H1 (cell line): ENCODE data around the gene ERFE. TPM values are rescaled to one million over a fixed set of nuclear protein-coding genes. Genes with fewer than 3 reads are reported as not detected.

Experiments used
- CEBPB ChIP-seq: IDR thresholded peaks from 2 replicates; pipeline ENCODE4 v1.6.1; 2012; ENCODE audit warnings: low read depth, low read length
- EGR1 ChIP-seq: IDR thresholded peaks from 2 replicates; pipeline ENCODE4 v1.6.1; 2011; ENCODE audit warnings: low read depth, low read length, borderline replicate concordance
- RFX5 ChIP-seq: IDR thresholded peaks from 2 replicates; pipeline ENCODE4 v1.6.1; 2011; ENCODE audit warnings: low read depth, low read length, improper control_type of control experiment, borderline replicate concordance
- RNF2 ChIP-seq: fragments of 200-900, 300-1000 bp; sonication (generic); IDR thresholded peaks from 2 replicates; pipeline ENCODE4 v1.7.1; 2016; ENCODE audit warnings: borderline replicate concordance, low read depth, mild to moderate bottlenecking, antibody characterized with exemption, low read length; ENCODE audit not compliant: poor library complexity, severe bottlenecking; ENCODE audit errors: missing control alignments
- SAP30 ChIP-seq: fragments of 300-600 bp; sonication (generic); IDR thresholded peaks from 2 replicates; pipeline ENCODE4 v1.7.1; 2012; ENCODE audit warnings: low read length, moderate library complexity, mild to moderate bottlenecking, inconsistent platforms; ENCODE audit not compliant: insufficient read depth, insufficient replicate concordance
- SP2 ChIP-seq: IDR thresholded peaks from 2 replicates; pipeline ENCODE4 v1.6.1; 2012; ENCODE audit warnings: mild to moderate bottlenecking, low read length, inconsistent platforms
- polyA plus RNA-seq, 7 experiments: library from polyadenylated mRNA; depleted of rRNA in 3 of 7; stranded (reverse) in 5 of 7; unstranded in 2 of 7; fragments of >200 nt in 5 of 7; fragments of 200-250 nt in 2 of 7; gene quantifications; 1 replicate in 5 of 7; 2 replicates in 1 of 7; 4 replicates in 1 of 7; pipeline versions ENCODE4 v1.2.1 to v1.2.3, GENCODE V29; 2011 to 2013; ENCODE audit warnings: missing spikeins in 2 of 7, mixed read lengths in 2 of 7
- total RNA-seq: library from RNA; stranded (reverse); fragmentation: NEBNext Ultra II Directional; extraction: Animal tissue kit (Norgen Biotek cat#: 25700); gene quantifications from 2 replicates; pipeline ENCODE4 v1.2.1, GENCODE V29; 2021

The ERFE gene
- total and polyA plus RNA-seq, 2 of the 8 experiments (the other 6 are each of a cell fraction or from before 2014, with no cell fraction given), result 2.5 to 3.6 TPM

DNA sequence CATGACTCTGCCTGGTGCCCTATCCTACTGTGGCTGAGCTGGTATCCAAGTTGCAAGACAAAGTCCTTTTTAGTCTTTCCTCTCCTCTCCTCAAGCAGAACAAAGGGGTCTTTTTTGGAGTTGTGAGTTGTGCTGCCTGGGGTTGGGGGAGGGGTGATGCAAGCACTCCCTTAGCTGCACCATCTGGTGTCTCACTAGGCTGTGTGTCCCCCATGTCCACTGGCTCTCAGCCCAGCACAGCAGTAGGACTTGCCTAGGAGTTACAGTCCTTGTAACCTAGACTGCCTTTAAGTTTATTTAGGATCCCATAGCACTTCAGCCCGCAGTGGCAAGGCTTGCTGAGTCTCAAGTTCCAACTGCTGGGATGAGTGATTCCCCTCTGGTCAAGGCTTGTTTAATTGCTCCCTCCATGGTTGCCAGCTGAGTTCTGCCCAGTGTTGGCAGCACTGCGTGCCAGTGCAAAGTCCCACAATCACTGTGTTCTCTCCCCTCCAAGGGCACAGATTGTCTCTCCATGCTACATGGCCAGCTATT is 57.9 kb downstream of the ERFE start (continued):
- no peak for TF ChIP-seq SP2
- TF ChIP-seq SAP30, result no peak
- TF ChIP-seq CEBPB, result no peak
- TF ChIP-seq RNF2, result no peak
- TF ChIP-seq EGR1, result no peak
- no peak for TF ChIP-seq RFX5

Other genes with a start within 250 kb of the ERFE start
- 59.8 and 61.9 TPM in 2 replicates for gene UBE2F, start 192.0 kb upstream of the ERFE start, total RNA-seq
- gene UBE2F, start 192.0 kb upstream of the ERFE start, polyA plus RNA-seq (2011; rRNA removed), result 43.3 and 48.4 TPM in 2 replicates
- 79.0 and 83.7 TPM in 2 replicates for gene SCLY, start 98.0 kb upstream of the ERFE start, total RNA-seq
- gene SCLY, start 98.0 kb upstream of the ERFE start, polyA plus RNA-seq (2011; rRNA removed), result 79.5 and 111 TPM in 2 replicates
- gene ESPNL, start 58.6 kb upstream of the ERFE start, total RNA-seq, result 1.3 and 1.8 TPM in 2 replicates
- 0.68 and 1.6 TPM in 2 replicates for gene ESPNL, start 58.6 kb upstream of the ERFE start, polyA plus RNA-seq (2011; rRNA removed)
- gene KLHL30, start 20.3 kb upstream of the ERFE start, total RNA-seq, result 0.08 TPM in 1 of 2 replicates, not detected in the other
- gene KLHL30, start 20.3 kb upstream of the ERFE start, polyA plus RNA-seq (2011; rRNA removed), result 0.03 TPM in 1 of 2 replicates, not detected in the other
- 30.4 and 33.8 TPM in 2 replicates for gene ILKAP, start 44.7 kb downstream of the ERFE start, total RNA-seq
- 23.5 and 29.4 TPM in 2 replicates for gene ILKAP, start 44.7 kb downstream of the ERFE start, polyA plus RNA-seq (2011; rRNA removed)
- 35.2 and 36.3 TPM in 2 replicates for gene HES6, start 81.1 kb downstream of the ERFE start, total RNA-seq
- 32.6 and 58.9 TPM in 2 replicates for gene HES6, start 81.1 kb downstream of the ERFE start, polyA plus RNA-seq (2011; rRNA removed)
- gene PER2, start 129.6 kb downstream of the ERFE start, total RNA-seq, result 5.5 TPM in 2 replicates
- 0.91 and 0.99 TPM in 2 replicates for gene PER2, start 129.6 kb downstream of the ERFE start, polyA plus RNA-seq (2011; rRNA removed)
- gene TRAF3IP1, start 161.5 kb downstream of the ERFE start, total RNA-seq, result 15.9 and 17.5 TPM in 2 replicates
- gene TRAF3IP1, start 161.5 kb downstream of the ERFE start, polyA plus RNA-seq (2011; rRNA removed), result 2.3 and 2.8 TPM in 2 replicates